Adrenal gland (tissue), 5 donors: Measurements from ENCODE around the gene CCDC201.

Experiments used
- CTCF ChIP-seq, 6 experiments: fragments of 450-650 bp in 4 of 6; fragments of 200-600 bp in 2 of 6; sonication (generic) in 1 of 6; IDR thresholded peaks; 1 replicate in 5 of 6; 2 replicates in 1 of 6; pipeline versions ENCODE4 v1.5.1 to v1.8.0; 2016 to 2021; ENCODE audit warnings: antibody characterized with exemption in 6 of 6, mild to moderate bottlenecking in 2 of 6, moderate library complexity in 1 of 6
- POLR2A ChIP-seq, 2 donors: fragments of 450-650 bp; IDR thresholded peaks; one replicate each; pipeline ENCODE4 v1.6.1; 2017; ENCODE audit warnings: antibody characterized with exemption in 2 of 2, mild to moderate bottlenecking in 2 of 2, moderate library complexity in 1 of 2
- donor health status: DM: no; HTN: no; CAD: no.

DNA sequence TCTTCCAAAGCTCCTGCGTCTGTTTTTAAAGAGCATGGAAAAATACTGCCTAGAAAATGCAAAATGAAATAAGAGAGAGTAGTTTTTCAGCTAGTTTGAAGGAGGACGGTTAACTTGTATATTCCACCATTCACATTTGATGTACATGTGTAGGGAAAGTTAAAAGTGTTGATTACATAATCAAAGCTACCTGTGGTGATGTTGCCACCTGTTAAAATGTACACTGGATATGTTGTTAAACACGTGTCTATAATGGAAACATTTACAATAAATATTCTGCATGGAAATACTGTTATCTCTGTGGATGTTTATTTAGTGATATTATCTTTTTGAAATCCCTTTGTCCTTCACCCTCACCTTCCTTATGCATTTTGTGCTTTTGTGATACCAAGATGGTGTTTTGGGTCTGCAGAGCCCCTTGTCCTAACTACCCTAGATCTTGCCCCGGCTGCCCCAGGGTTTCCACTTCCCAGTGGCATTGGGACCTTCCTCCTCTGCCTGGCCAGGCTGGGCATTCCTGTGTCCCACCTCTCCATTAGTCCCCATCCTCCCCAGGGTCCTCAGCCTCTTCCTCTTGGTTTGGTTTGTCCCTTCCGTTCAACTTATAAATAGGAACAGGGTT lies 20.6 kb upstream of the CCDC201 start:
- TF ChIP-seq CTCF (IDR thresholded peaks at IDR 0.05) (no peak), POLR2A (IDR thresholded peaks at IDR 0.05) (no peak)
